Tibial nerve (tissue), 4 donors: Measurements from ENCODE around the gene F8A2. TPM values are rescaled to one million over a fixed set of nuclear protein-coding genes. Genes with fewer than 3 reads are reported as not detected.
"Not testable (repeated sequence)": the region's sequence is repeated elsewhere in the genome, so short reads cannot be mapped to it uniquely, and the experiment has no call there.

Experiments
- DNase-seq, 2 donors: peaks; one replicate each; pipeline ENCODE4 v3.0.0-alpha.2; 2019; ENCODE audit warnings: low spot score in 2 of 2
- H3K27ac ChIP-seq, 4 donors: fragments of 200-600 bp; sonication (generic) in 3 of 4; one replicate each; pipeline ENCODE4 v1.5.1; 2017 to 2019; ENCODE audit warnings: mild to moderate bottlenecking in 1 of 4
- H3K27me3 ChIP-seq, 2 donors: fragments of 200-600 bp; sonication (generic) in 1 of 2; one replicate each; pipeline versions ENCODE4 v1.5.1 to v1.6.0; 2017 to 2019
- H3K36me3 ChIP-seq, 3 donors: fragments of 200-600 bp; sonication (generic); one replicate each; pipeline ENCODE4 v1.5.1; 2018 to 2019
- H3K4me1 ChIP-seq, 4 donors: fragments of 200-600 bp; sonication (generic) in 3 of 4; one replicate each; pipeline ENCODE4 v1.5.1; 2017 to 2019
- H3K4me3 ChIP-seq, 4 donors: fragments of 200-600 bp; sonication (generic) in 3 of 4; one replicate each; pipeline ENCODE4 v1.5.1; 2017 to 2019; ENCODE audit warnings: mild to moderate bottlenecking in 1 of 4, moderate library complexity in 1 of 4
- H3K9me3 ChIP-seq, 4 donors: fragments of 200-600 bp; sonication (generic) in 3 of 4; one replicate each; pipeline ENCODE4 v1.5.1; 2017 to 2019
- EP300 ChIP-seq, 2 donors: sonication (generic); formaldehyde crosslinking; IDR thresholded peaks; one replicate each; pipeline ENCODE4 v1.6.1; 2017; ENCODE audit warnings: antibody characterized with exemption in 2 of 2, mild to moderate bottlenecking in 1 of 2
- POLR2A ChIP-seq, 2 donors: fragments of 450-650 bp; IDR thresholded peaks; one replicate each; pipeline ENCODE4 v1.6.1; 2017; ENCODE audit warnings: antibody characterized with exemption in 2 of 2, mild to moderate bottlenecking in 2 of 2, moderate library complexity in 2 of 2
- WGBS, 2 donors: methylation state at CpG; one replicate each; pipeline ENCODE4 v1.1.5; 2018; 5-methylcytosine and 5-hydroxymethylcytosine counted together
- small RNA-seq: library from RNA; depleted of rRNA; stranded (forward); fragments of <200 nt; gene quantifications from one replicate; pipeline ENCODE3, GENCODE V24; 2016
- total RNA-seq, 4 donors: library from RNA; depleted of rRNA; stranded (reverse); fragments of >200 nt; gene quantifications; one replicate each; pipeline ENCODE4 v1.1.0, GENCODE V29; 2016
- TF ChIP-seq, protein P1 (sequence below), 5 experiments: fragments of 200-600 bp in 3 of 5; fragments of 450-650 bp in 2 of 5; sonication (generic) in 3 of 5; IDR thresholded peaks; one replicate each; pipeline ENCODE4 v1.5.1; 2016 to 2019; ENCODE audit warnings: antibody characterized with exemption in 5 of 5, mild to moderate bottlenecking in 3 of 5, moderate library complexity in 2 of 5

The F8A2 gene
- total RNA-seq, 4 donors from 2014 or later = 2.6 to 15.6 (median 3.8) TPM; not detected in 1

DNA sequence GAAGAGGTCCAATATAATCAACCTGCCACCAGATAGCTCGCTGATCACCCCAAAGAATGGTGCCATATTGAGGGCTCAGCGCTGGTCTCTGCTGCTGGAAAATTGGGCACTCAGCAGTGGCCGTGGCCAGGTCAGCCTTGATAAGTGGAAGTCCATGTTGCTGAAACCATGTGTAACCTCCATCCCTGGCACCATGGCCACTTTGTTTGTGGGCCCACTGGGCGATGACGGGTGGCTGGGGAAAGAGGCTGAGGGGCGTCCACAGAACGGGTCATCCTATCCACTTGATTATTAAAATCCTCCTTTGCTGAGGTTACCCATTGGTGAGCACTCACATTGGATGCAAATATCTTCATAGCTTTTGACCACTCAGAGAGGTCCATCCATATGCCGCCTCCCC is 7.7 kb downstream of the F8A2 start:
- TF ChIP-seq POLR2A (IDR thresholded peaks at IDR 0.05) (no peak), EP300 (IDR thresholded peaks at IDR 0.05) (no peak)
- TF ChIP-seq, protein P1, sequence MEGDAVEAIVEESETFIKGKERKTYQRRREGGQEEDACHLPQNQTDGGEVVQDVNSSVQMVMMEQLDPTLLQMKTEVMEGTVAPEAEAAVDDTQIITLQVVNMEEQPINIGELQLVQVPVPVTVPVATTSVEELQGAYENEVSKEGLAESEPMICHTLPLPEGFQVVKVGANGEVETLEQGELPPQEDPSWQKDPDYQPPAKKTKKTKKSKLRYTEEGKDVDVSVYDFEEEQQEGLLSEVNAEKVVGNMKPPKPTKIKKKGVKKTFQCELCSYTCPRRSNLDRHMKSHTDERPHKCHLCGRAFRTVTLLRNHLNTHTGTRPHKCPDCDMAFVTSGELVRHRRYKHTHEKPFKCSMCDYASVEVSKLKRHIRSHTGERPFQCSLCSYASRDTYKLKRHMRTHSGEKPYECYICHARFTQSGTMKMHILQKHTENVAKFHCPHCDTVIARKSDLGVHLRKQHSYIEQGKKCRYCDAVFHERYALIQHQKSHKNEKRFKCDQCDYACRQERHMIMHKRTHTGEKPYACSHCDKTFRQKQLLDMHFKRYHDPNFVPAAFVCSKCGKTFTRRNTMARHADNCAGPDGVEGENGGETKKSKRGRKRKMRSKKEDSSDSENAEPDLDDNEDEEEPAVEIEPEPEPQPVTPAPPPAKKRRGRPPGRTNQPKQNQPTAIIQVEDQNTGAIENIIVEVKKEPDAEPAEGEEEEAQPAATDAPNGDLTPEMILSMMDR (IDR thresholded peaks at IDR 0.05) = no peak
- no peak for DNase-seq
- no peaks in the 10 kb centered on the region for H3K27me3 ChIP-seq
- H3K36me3 ChIP-seq = no peaks in the 10 kb centered on the region
- H3K9me3 ChIP-seq = peaks cover 0 to 6% (median 0%) of the 10 kb centered on the region in 4 donors
- no peak overlapping the region for H3K27ac ChIP-seq
- H3K4me3 ChIP-seq = no peak overlapping the region
- 86 to 93% methylated on average over 3 to 7 of the region's 8 CpGs for WGBS, 2 donors
- no peaks in the 10 kb centered on the region for H3K4me1 ChIP-seq

DNA sequence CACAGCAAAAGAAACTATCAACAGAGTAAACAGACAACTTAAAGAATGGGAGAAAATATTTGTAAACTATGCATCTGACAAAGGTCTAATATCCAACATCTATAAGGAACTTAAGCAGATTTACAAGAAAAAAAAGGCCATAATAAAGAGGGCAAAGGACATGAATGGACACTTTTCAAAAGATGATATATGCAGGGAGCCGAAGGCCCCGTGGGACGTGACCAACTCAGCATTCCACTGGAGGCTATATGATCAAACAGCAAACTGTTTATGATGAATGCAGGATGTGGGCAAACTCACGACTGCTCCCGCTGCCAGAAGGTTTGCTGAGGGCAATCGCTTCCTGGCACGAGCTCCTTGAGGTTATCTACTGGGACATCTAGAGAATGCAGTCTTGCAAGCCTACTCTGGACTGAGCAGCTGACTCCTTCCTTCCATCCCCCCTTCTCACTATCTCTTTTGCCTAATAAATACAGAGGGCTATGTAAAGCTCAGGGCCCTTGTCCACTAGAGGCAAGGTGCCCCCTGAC is 12.9 kb downstream of the F8A2 start:
- H3K27ac ChIP-seq, H3K4me3 ChIP-seq, H3K4me1 ChIP-seq, H3K27me3 ChIP-seq, DNase-seq, H3K36me3 ChIP-seq: not testable (repeated sequence)
- peaks cover 0 to 18% (median 6%) of the 10 kb centered on the region in 4 donors for H3K9me3 ChIP-seq
- WGBS, 2 donors = 82 to 94% methylated on average over 6 to 7 of the region's 7 CpGs

DNA sequence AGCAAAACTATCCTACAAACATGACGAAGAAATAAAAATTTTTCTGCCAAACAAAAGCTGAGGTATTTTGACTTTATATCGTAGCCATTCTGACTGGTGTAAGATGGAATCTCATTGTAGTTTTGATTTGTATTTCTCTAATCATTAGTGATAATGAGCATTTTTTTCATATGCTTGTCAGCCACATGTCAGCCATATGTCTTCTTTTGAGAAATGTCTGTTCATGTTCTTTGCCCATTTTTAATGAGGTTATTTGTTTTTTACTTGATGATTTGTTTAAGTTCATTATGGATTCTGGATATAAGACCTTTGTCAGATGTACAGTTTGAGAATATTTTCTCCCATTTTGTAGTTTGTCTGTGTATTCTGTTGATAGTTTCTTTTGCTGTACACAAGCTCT is 24.5 kb downstream of the F8A2 start:
- no peak for DNase-seq
- no peaks in the 10 kb centered on the region for H3K36me3 ChIP-seq
- H3K4me1 ChIP-seq = no peaks in the 10 kb centered on the region
- TF ChIP-seq, protein P1 (IDR thresholded peaks at IDR 0.05) = no peak
- TF ChIP-seq POLR2A (IDR thresholded peaks at IDR 0.05) (no peak), EP300 (IDR thresholded peaks at IDR 0.05) (no peak)
- peaks cover 0 to 21% (median 10%) of the 10 kb centered on the region in 4 donors for H3K9me3 ChIP-seq
- H3K4me3 ChIP-seq = no peak overlapping the region
- WGBS, 2 donors = 77 to 93% methylated on average over 2 of the region's 2 CpGs
- no peak overlapping the region for H3K27ac ChIP-seq
- H3K27me3 ChIP-seq = no peaks in the 10 kb centered on the region

DNA sequence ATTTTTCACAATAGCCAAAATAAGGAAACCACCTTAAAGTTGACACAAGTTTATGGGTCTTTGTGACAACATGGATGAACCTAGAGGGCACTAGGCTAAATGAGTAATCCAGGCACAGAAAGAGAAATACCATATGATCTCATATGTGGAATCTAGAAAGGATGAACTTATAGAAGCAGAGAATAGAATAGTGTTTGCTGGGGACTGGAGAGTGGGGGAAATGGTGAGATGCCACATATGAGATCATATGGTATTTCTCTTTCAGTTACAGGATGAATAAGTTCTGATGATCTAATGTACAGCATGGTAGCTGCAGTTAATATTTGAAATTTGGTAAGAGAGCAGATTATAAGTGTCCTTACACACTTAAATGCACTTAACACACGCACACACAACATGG is 35.9 kb downstream of the F8A2 start:
- H3K4me1 ChIP-seq = no peaks in the 10 kb centered on the region
- WGBS, 2 donors = 73 to 96% methylated on average over 1 of the region's 1 CpG
- TF ChIP-seq, protein P1 (IDR thresholded peaks at IDR 0.05) = no peak
- no peak for TF ChIP-seq POLR2A (IDR thresholded peaks at IDR 0.05)
- no peak for TF ChIP-seq EP300 (IDR thresholded peaks at IDR 0.05)

More for the DNA sequence above, 35.9 kb downstream of the F8A2 start:
- Histone ChIP-seq H3K36me3 (no peaks in the 10 kb centered on the region), H3K4me3 (no peak overlapping the region), H3K9me3 (no peaks in the 10 kb centered on the region), H3K27me3 (no peaks in the 10 kb centered on the region), H3K27ac (no peak overlapping the region)
- no peak for DNase-seq

Small RNAs within 50 kb of the gene (small RNA-seq; reads per million reads assigned to genes)
- gene MIR1184-2 = not detected

Other genes starting within 250 kb of the F8A2 start
- 10 to 100 TPM; 23.9 to 35.4 (median 29.6) TPM for gene VBP1, start 165.6 kb upstream of the F8A2 start, total RNA-seq
- 1 to 10 TPM in 1 of 4 donors, under 1 TPM in 3; 0.22 to 1.8 (median 0.87) TPM for gene RAB39B, start 117.6 kb upstream of the F8A2 start, total RNA-seq
- gene CLIC2, start 47.5 kb upstream of the F8A2 start, total RNA-seq = 10 to 100 TPM; 12.0 to 21.6 (median 18.3) TPM
- 10 to 100 TPM in 3 of 4 donors, 1 to 10 TPM in 1; 3.0 to 20.1 (median 14.5) TPM for gene F8A3, start 76.5 kb downstream of the F8A2 start, total RNA-seq
- 1 to 10 TPM in 2 of 4 donors, under 1 TPM in 2; 0.84 to 1.8 (median 1.00) TPM for gene SPRY3, start 230.5 kb downstream of the F8A2 start, total RNA-seq
- 10 to 100 TPM; 12.4 to 39.5 (median 25.8) TPM for gene TMLHE, start 230.9 kb downstream of the F8A2 start, total RNA-seq